ENCODE measurements around the gene TRMT11. TPM values are rescaled to one million over a fixed set of nuclear protein-coding genes. Genes with fewer than 3 reads are reported as not detected.

The TRMT11 gene
- total and polyA plus RNA-seq, 9 of the 15 experiments (the other 6 are each of a cell fraction or from before 2014, with no cell fraction given) = 38.8 to 88.0 (median 59.8) TPM

- TF ChIP-seq NFE2L1 (tag; IDR thresholded peaks at IDR 0.05; ENCODE audit: borderline replicate concordance, low read depth) (no peak), ILK (tag; IDR thresholded peaks at IDR 0.05; ENCODE audit: borderline replicate concordance, low read depth) (no peak), OTX1 (CRISPR knock-in tag; IDR thresholded peaks at IDR 0.05) (no peak), GMEB1 (CRISPR knock-in tag; IDR thresholded peaks at IDR 0.05) (no peak), ZBTB7A (IDR thresholded peaks at IDR 0.05; ENCODE audit: borderline replicate concordance, control insufficient read depth, low read depth, low read length) (0 out of 2 replicates have a peak, but pooled peaks have one; percentile 45), THRB (CRISPR knock-in tag; conservative IDR thresholded peaks at IDR 0.05) (no peak), ZNF740 (CRISPR knock-in tag; IDR thresholded peaks at IDR 0.05) (no peak), ZNF740 (tag; IDR thresholded peaks at IDR 0.05) (no peak), ZFPM2 (CRISPR knock-in tag; IDR thresholded peaks at IDR 0.05) (no peak), NFRKB (IDR thresholded peaks at IDR 0.05; ENCODE audit: low read depth) (no peak), STAT5A (IDR thresholded peaks at IDR 0.05; ENCODE audit: borderline replicate concordance, low read length) (peak; percentile 14; the same call in 1 of the 2 replicates), NBN (IDR thresholded peaks at IDR 0.05; ENCODE audit: low read depth) (no peak), RBFOX2 (IDR thresholded peaks at IDR 0.05; ENCODE audit: low read depth, low read length) (no peak), RFX7 (CRISPR knock-in tag; IDR thresholded peaks at IDR 0.05) (no peak), HDGF (IDR thresholded peaks at IDR 0.05) (no peak), ZBTB17 (CRISPR knock-in tag; IDR thresholded peaks at IDR 0.05) (no peak), CREB5 (CRISPR knock-in tag; IDR thresholded peaks at IDR 0.05) (no peak), RFX1 (IDR thresholded peaks at IDR 0.05) (0 out of 2 replicates have a peak, but pooled peaks have one; percentile 7), SOX6 (IDR thresholded peaks at IDR 0.05) (no peak), NR4A1 (CRISPR knock-in tag; IDR thresholded peaks at IDR 0.05) (no peak), NR4A1 (tag; IDR thresholded peaks at IDR 0.05) (no peak), TCF7L2 (IDR thresholded peaks at IDR 0.05; ENCODE audit: low read depth, low read length) (no peak), ZNF212 (CRISPR knock-in tag; IDR thresholded peaks at IDR 0.05) (no peak), E2F5 (CRISPR knock-in tag; IDR thresholded peaks at IDR 0.05) (no peak), POLR2AphosphoS2 (IDR thresholded peaks at IDR 0.05; ENCODE audit: low read length) (no peak)
These were observed 31.5 kb upstream of the TRMT11 start (continued) for GRCh38 chr6:125954735-125955339.

Measured in K562 (cell line).